ENCODE data around the gene FAM219B. TPM values are rescaled to one million over a fixed set of nuclear protein-coding genes. Genes with fewer than 3 reads are reported as not detected.
A peak's percentile ranks its signal among the peaks of the same experiment; 100 is the strongest.
"Not testable (repeated sequence)": the region's sequence is repeated elsewhere in the genome, so short reads cannot be mapped to it uniquely, and the experiment has no call there.

The FAM219B gene
- total and polyA plus RNA-seq, 9 donors = 40.7 to 77.6 (median 47.1) TPM

DNA sequence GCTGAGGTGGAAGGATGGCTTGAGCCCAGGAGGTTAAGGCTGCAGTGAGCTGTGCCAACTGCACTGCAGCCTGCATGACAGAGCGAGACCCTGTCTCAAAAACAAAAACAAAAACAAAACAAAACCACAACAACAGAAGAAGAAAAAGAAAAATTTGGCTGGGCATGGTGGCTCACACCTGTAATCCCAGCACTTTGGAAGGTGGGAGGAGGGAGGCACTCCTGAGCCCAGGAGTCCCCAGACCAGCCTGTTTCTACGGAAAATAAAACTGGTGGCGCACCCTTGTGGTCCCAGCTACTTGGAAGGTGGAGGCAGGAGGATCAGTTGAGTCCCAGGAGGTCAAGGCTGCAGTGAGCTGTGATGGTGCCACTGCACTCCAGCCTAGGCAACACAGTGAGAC is 28.5 kb upstream of the FAM219B start:
- not testable (repeated sequence) for H3K36me3 ChIP-seq (ENCODE audit: control insufficient read depth, insufficient read depth, low read length); H3K4me3 ChIP-seq (ENCODE audit: low read length); DNase-seq; H3K27me3 ChIP-seq (ENCODE audit: control insufficient read depth, insufficient read depth, low read length); H3K27ac ChIP-seq (ENCODE audit: low read length); H3K9me3 ChIP-seq (replicated peaks; ENCODE audit: control insufficient read depth, low read depth, low read length)
- H3K4me1 ChIP-seq (ENCODE audit: control insufficient read depth, insufficient read depth, low read length) = peaks cover 13% of the 10 kb centered on the region
- WGBS (ENCODE audit: insufficient coverage) = 70% methylated on average over 2 of the region's 3 CpGs

DNA sequence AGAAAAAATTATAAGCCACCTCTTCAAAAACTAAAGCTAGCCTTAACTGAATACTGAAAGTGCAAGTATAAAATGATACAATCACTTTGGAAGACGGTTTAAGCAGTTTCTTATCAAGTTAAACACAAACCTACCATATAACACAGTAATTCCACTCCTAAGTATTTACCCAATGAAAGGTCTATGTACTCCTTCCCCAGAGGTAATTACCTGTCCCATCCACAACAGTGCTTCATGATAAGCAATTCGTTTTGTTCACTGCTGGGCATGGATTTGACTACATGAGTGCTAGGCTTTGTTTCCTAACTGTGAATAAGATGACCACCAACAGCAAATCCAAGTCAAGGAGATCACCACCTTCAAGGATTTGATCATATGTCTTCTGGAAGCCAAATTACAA is 26.9 kb upstream of the FAM219B start:
- H3K36me3 ChIP-seq (ENCODE audit: control insufficient read depth, insufficient read depth, low read length) = peaks cover 14% of the 10 kb centered on the region
- no peaks in the 10 kb centered on the region for H3K27me3 ChIP-seq (ENCODE audit: control insufficient read depth, insufficient read depth, low read length)
- H3K9me3 ChIP-seq (replicated peaks; ENCODE audit: control insufficient read depth, low read depth, low read length) = no peaks in the 10 kb centered on the region
- 80% methylated on average over 1 of the region's 2 CpGs for WGBS (ENCODE audit: insufficient coverage)
- DNase-seq = no peak
- H3K4me3 ChIP-seq (ENCODE audit: low read length) = no peak overlapping the region
- peaks cover 13% of the 10 kb centered on the region for H3K4me1 ChIP-seq (ENCODE audit: control insufficient read depth, insufficient read depth, low read length)
- no peak overlapping the region for H3K27ac ChIP-seq (ENCODE audit: low read length)

DNA sequence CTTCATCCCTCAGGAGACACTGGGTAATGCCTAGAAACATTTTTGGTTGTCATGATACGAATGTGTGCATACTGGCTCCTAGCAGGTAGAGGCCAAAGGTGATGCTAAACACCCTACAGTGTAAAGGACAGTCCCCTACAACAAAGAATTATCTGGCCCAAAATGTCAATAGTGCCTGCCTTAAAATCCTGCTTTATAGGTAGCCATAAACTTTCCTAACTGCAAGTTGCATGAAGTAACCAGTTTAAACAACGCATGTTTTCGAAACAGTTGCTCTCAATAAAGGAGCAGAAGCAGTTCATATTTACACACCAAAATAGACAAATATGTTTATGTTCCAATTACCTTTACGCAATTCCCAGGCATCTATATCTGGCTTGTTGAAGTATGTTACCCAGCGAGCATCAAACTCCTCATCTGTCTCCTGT is 22.1 kb upstream of the FAM219B start:
- peaks cover 23% of the 10 kb centered on the region for H3K36me3 ChIP-seq (ENCODE audit: control insufficient read depth, insufficient read depth, low read length)
- no peaks in the 10 kb centered on the region for H3K9me3 ChIP-seq (replicated peaks; ENCODE audit: control insufficient read depth, low read depth, low read length)
- DNase-seq = no peak
- 100% methylated on average over 1 of the region's 5 CpGs for WGBS (ENCODE audit: insufficient coverage)
- no peak overlapping the region for H3K27ac ChIP-seq (ENCODE audit: low read length)
- H3K27me3 ChIP-seq (ENCODE audit: control insufficient read depth, insufficient read depth, low read length) = no peaks in the 10 kb centered on the region
- no peak overlapping the region for H3K4me3 ChIP-seq (ENCODE audit: low read length)
- no peaks in the 10 kb centered on the region for H3K4me1 ChIP-seq (ENCODE audit: control insufficient read depth, insufficient read depth, low read length)

DNA sequence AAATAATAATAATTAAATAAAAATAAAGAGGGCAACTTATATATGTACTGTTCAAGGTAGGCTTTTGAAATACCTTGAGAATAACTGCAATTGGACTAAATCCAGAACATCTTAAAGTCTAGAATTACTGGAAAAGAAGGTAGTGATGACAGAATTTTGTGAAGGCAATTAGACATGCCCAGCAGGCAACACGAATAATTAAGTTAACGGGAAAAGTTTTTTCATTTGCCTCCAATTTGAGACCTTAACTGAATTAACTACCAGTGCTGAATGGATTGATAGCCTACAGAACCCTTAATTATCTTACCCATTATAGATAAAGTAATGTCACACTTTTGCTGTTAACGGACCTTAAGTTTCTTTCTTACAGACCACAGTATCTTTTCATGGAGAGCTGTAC is 17.9 kb upstream of the FAM219B start:
- Histone ChIP-seq H3K4me3 (ENCODE audit: low read length) (no peak overlapping the region), H3K4me1 (ENCODE audit: control insufficient read depth, insufficient read depth, low read length) (no peaks in the 10 kb centered on the region), H3K27ac (ENCODE audit: low read length) (no peak overlapping the region), H3K9me3 (replicated peaks; ENCODE audit: control insufficient read depth, low read depth, low read length) (no peaks in the 10 kb centered on the region), H3K36me3 (ENCODE audit: control insufficient read depth, insufficient read depth, low read length) (peaks cover 51% of the 10 kb centered on the region), H3K27me3 (ENCODE audit: control insufficient read depth, insufficient read depth, low read length) (no peaks in the 10 kb centered on the region)
- DNase-seq = no peak
- no CpG with 5 or more reads among the region's 3 CpGs for WGBS (ENCODE audit: insufficient coverage)

DNA sequence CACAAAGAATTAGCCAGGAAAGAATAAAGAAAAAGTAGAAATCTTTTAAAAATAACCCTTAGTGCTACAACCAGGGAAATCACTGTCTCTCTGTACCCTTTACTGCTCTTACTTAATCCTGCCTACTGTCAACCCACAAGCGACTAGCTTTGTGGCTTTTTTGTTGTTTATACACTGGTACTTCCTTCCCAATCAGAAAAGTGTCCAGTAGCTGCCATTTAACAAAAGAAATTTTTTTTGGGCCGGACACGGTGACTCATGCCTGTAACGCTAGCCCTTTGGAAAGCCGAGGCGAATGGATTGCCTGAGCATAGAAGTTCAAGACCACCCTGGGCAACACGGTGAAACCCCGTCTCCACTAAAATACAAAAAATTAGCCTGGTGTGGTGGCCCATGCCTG is 13.8 kb upstream of the FAM219B start:
- 97% methylated on average over 8 of the region's 8 CpGs for WGBS (ENCODE audit: insufficient coverage)
- Histone ChIP-seq H3K9me3 (replicated peaks; ENCODE audit: control insufficient read depth, low read depth, low read length) (no peaks in the 10 kb centered on the region), H3K4me1 (ENCODE audit: control insufficient read depth, insufficient read depth, low read length) (no peaks in the 10 kb centered on the region), H3K27ac (ENCODE audit: low read length) (no peak overlapping the region), H3K36me3 (ENCODE audit: control insufficient read depth, insufficient read depth, low read length) (peaks cover 66% of the 10 kb centered on the region), H3K4me3 (ENCODE audit: low read length) (no peak overlapping the region), H3K27me3 (ENCODE audit: control insufficient read depth, insufficient read depth, low read length) (no peaks in the 10 kb centered on the region)
- no peak for DNase-seq

DNA sequence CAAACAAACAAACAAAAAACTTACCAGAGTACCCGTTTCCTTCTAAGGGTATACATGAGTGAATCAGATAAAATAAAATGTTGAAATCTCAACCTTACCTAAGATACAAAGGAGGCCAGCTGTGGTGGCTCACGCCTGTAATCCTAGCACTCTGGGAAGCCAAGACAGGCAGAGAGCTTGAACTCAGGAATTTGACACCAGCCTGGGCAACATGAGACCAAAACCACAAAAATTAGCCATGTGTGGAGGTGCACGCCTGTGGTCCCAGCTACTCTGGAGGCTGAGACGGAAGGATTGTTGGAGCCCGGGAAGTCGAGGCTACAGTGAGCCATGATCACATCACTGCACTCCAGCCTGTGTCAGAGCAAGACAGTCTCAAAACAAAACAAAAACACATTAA is 11.0 kb upstream of the FAM219B start:
- Histone ChIP-seq H3K27ac (ENCODE audit: low read length) (no peak overlapping the region), H3K4me1 (ENCODE audit: control insufficient read depth, insufficient read depth, low read length) (no peaks in the 10 kb centered on the region), H3K4me3 (ENCODE audit: low read length) (no peak overlapping the region), H3K36me3 (ENCODE audit: control insufficient read depth, insufficient read depth, low read length) (peaks cover 59% of the 10 kb centered on the region), H3K9me3 (replicated peaks; ENCODE audit: control insufficient read depth, low read depth, low read length) (no peaks in the 10 kb centered on the region), H3K27me3 (ENCODE audit: control insufficient read depth, insufficient read depth, low read length) (no peaks in the 10 kb centered on the region)
- DNase-seq = no peak
- 98% methylated on average over 5 of the region's 6 CpGs for WGBS (ENCODE audit: insufficient coverage)

DNA sequence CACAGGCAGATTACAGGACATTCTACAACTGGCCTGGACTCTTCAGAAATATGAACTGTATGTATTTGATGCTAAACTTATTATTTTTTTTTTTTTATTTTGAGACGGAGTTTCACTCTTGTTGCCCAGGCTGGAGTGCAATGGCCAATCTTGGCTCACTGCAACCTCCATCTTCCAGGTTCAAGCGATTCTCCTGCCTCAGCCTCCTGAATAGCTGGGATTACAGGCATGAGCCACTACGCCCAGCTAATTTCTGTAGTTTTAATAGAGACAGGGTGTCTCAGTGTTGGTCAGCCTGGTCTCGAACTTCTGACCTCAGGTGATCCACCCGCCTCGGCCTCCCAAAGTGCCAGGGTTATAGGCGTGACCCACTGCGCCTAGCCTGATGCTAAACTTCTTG is 7.1 kb upstream of the FAM219B start:
- H3K27me3 ChIP-seq (ENCODE audit: control insufficient read depth, insufficient read depth, low read length) = not testable (repeated sequence)

DNA sequence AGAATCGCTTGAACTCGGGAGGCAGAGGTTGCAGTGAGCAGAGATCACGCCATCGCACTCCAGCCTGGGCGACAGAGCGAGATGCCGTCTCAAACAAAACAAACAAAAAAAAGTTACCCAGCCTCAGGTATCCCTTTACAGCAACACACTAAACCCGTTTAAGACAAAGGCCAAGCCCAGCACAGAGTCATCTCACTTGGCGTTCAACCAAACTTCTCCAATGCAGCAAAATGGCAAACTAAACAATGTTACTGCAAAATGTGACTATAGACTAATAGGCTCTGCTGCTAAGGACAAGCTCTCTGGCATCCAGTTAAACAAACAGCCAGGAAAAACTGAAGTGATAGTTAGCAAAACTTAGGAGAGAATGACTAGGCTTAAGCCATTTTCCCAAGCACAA is 6.4 kb upstream of the FAM219B start:
- H3K27ac ChIP-seq (ENCODE audit: low read length) = no peak overlapping the region
- H3K4me3 ChIP-seq (ENCODE audit: low read length) = no peak overlapping the region
- 97% methylated on average over 7 of the region's 9 CpGs for WGBS (ENCODE audit: insufficient coverage)
- no peak for DNase-seq
- peaks cover 40% of the 10 kb centered on the region for H3K36me3 ChIP-seq (ENCODE audit: control insufficient read depth, insufficient read depth, low read length)
- H3K4me1 ChIP-seq (ENCODE audit: control insufficient read depth, insufficient read depth, low read length) = no peaks in the 10 kb centered on the region
- H3K9me3 ChIP-seq (replicated peaks; ENCODE audit: control insufficient read depth, low read depth, low read length) = no peaks in the 10 kb centered on the region
- no peaks in the 10 kb centered on the region for H3K27me3 ChIP-seq (ENCODE audit: control insufficient read depth, insufficient read depth, low read length)

More for the DNA sequence above, 7.1 kb upstream of the FAM219B start:
- 100% methylated on average over 2 of the region's 8 CpGs for WGBS (ENCODE audit: insufficient coverage)
- not testable (repeated sequence) for DNase-seq; H3K9me3 ChIP-seq (replicated peaks; ENCODE audit: control insufficient read depth, low read depth, low read length); H3K4me1 ChIP-seq (ENCODE audit: control insufficient read depth, insufficient read depth, low read length); H3K27ac ChIP-seq (ENCODE audit: low read length); H3K4me3 ChIP-seq (ENCODE audit: low read length)
- H3K36me3 ChIP-seq (ENCODE audit: control insufficient read depth, insufficient read depth, low read length) = peaks cover 47% of the 10 kb centered on the region

DNA sequence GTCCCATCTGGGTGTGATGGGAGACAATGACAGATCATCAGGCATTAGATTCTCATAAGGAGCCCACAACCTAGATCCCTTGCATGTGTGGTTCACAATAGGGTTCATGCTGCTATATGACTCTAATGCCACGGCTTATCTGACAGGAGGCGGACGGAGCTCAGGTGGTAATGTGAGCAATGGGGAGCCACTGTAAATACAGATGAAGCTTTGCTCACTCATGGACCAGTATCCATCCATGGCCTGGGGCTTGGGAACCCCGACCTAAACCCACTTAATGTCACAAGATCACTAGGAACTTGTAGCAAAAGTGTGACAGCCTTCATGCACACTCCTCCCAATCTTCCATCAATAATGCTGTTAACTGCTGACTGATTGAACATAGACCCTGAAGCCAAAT is 2.0 kb upstream of the FAM219B start:
- Histone ChIP-seq H3K4me1 (ENCODE audit: control insufficient read depth, insufficient read depth, low read length) (peaks cover 21% of the 10 kb centered on the region), H3K4me3 (ENCODE audit: low read length) (no peak overlapping the region), H3K27ac (ENCODE audit: low read length) (no peak overlapping the region), H3K27me3 (ENCODE audit: control insufficient read depth, insufficient read depth, low read length) (no peaks in the 10 kb centered on the region), H3K36me3 (ENCODE audit: control insufficient read depth, insufficient read depth, low read length) (peaks cover 32% of the 10 kb centered on the region), H3K9me3 (replicated peaks; ENCODE audit: control insufficient read depth, low read depth, low read length) (no peaks in the 10 kb centered on the region)
- WGBS (ENCODE audit: insufficient coverage) = 96% methylated on average over 3 of the region's 4 CpGs
- DNase-seq = no peak

DNA sequence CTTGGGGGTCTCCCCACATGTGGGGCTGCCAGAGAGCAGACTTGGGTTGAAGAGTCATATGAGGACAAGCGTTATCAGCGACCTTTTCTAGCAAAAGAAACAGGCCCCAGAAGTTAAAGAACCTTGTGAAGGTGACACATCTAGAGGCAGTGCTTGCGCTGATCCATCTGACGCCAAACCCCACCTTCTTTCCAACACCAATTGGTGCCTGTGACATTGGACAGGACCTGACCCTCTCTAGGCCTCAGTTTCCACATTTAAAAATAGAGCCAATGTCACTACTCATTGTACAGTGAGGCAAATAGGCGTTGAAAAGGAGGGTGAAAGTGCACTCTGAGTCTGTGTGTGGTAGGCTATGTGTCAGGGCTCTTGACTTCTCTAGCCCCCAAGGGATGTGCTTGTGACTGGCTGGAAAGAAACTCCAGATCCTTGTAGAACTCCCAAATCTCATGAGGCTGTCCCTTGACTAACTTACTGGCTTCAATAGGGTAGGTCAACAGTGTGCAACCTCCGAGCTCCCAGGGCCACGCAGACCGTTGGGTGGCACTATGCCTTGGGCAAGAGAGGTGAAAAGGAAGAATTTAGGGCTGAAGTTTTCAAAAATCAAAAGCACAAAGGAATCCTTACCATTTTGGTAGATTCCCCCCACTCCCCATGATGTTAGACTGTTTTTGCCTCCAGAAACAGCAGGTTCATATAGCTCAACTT is 666 bp upstream of the FAM219B start:
- 8% methylated on average over 2 of the region's 8 CpGs for WGBS (ENCODE audit: insufficient coverage)
- peaks cover 21% of the 10 kb centered on the region for H3K4me1 ChIP-seq (ENCODE audit: control insufficient read depth, insufficient read depth, low read length)

DNA sequence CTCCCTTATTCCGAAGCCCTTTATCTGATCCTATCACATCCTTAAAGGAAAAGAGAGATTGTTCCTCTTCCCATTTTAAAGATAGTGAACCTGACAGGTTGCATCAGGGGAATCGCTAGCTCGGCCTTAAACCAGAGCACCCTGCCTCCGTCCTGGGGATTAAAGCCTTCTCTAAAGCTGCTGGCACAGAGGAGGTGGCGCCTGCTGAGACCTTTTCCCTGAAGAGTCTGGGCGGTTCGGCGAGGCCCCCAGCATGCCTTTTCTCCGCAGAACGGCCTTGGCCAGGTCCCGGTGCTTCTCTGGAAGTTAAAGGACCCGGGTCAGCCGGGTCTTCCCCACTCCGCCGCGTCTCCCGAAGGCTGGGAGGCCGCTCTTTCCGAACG is 593 bp downstream of the FAM219B start:
- 0% methylated on average over 19 of the region's 20 CpGs for WGBS (ENCODE audit: insufficient coverage)
- Histone ChIP-seq H3K4me1 (ENCODE audit: control insufficient read depth, insufficient read depth, low read length) (peaks cover 24% of the 10 kb centered on the region), H3K27me3 (ENCODE audit: control insufficient read depth, insufficient read depth, low read length) (no peaks in the 10 kb centered on the region), H3K9me3 (replicated peaks; ENCODE audit: control insufficient read depth, low read depth, low read length) (no peaks in the 10 kb centered on the region), H3K36me3 (ENCODE audit: control insufficient read depth, insufficient read depth, low read length) (peaks cover 43% of the 10 kb centered on the region), H3K4me3 (ENCODE audit: low read length) (peak overlapping the region; percentile 94), H3K27ac (ENCODE audit: low read length) (peak overlapping the region; percentile 94)
- DNase-seq = peak; percentile 42

More for the DNA sequence above, 666 bp upstream of the FAM219B start:
- Histone ChIP-seq H3K27ac (ENCODE audit: low read length) (peak overlapping the region; percentile 87), H3K4me3 (ENCODE audit: low read length) (peak overlapping the region; percentile 94), H3K27me3 (ENCODE audit: control insufficient read depth, insufficient read depth, low read length) (no peaks in the 10 kb centered on the region), H3K9me3 (replicated peaks; ENCODE audit: control insufficient read depth, low read depth, low read length) (no peaks in the 10 kb centered on the region), H3K36me3 (ENCODE audit: control insufficient read depth, insufficient read depth, low read length) (peaks cover 38% of the 10 kb centered on the region)
- no peak for DNase-seq

Data from muscle of leg (tissue), 11 donors.